Neuronal stem cell (in vitro differentiated cells): Measurements from ENCODE around the gene ITGAX.

Experiments
- DNase-seq: peaks from one replicate; pipeline ENCODE4 v3.0.0-alpha.2; 2013; ENCODE audit warnings: low spot score
- H2AFZ ChIP-seq: one replicate; pipeline ENCODE4 v1.6.1; 2013; ENCODE audit warnings: mild to moderate bottlenecking, low read length, inconsistent platforms
- H2AK5ac ChIP-seq: 2 replicates; pipeline ENCODE4 v1.6.1; 2013; ENCODE audit warnings: low read depth, mild to moderate bottlenecking, inconsistent platforms, low read length, moderate library complexity, mixed read lengths
- H2BK120ac ChIP-seq: 2 replicates; pipeline ENCODE4 v1.6.1; 2013; ENCODE audit warnings: low read depth, mild to moderate bottlenecking, inconsistent platforms, low read length, moderate library complexity, mixed read lengths
- H2BK12ac ChIP-seq: one replicate; pipeline ENCODE4 v1.6.1; 2013; ENCODE audit warnings: low read length, inconsistent platforms
- H2BK15ac ChIP-seq: 2 replicates; pipeline ENCODE4 v1.6.1; 2013; ENCODE audit warnings: mild to moderate bottlenecking, low read length, inconsistent platforms, mixed read lengths
- H2BK5ac ChIP-seq: one replicate; pipeline ENCODE4 v1.6.1; 2013; ENCODE audit warnings: inconsistent platforms, mild to moderate bottlenecking, low read length, moderate library complexity
- H3K14ac ChIP-seq: one replicate; pipeline ENCODE4 v1.6.1; 2013; ENCODE audit warnings: low read length, inconsistent platforms
- H3K18ac ChIP-seq: 2 replicates; pipeline ENCODE4 v1.6.1; 2013; ENCODE audit warnings: low read length, inconsistent platforms
- H3K23ac ChIP-seq: 2 replicates; pipeline ENCODE4 v1.6.1; 2013; ENCODE audit warnings: low read depth, mild to moderate bottlenecking, mixed read lengths, low read length, inconsistent platforms; ENCODE audit not compliant: poor library complexity
- H3K27ac ChIP-seq: replicated peaks from 3 replicates; pipeline ENCODE4 v1.5.1; 2013; ENCODE audit warnings: low read length, inconsistent platforms
- H3K27me3 ChIP-seq, 3 experiments: 2 replicates each; pipeline ENCODE4 v1.6.1; 2013; ENCODE audit warnings: low read length in 3 of 3, mild to moderate bottlenecking in 2 of 3, inconsistent platforms in 1 of 3, low read depth in 1 of 3, mixed read lengths in 1 of 3, moderate library complexity in 1 of 3; ENCODE audit not compliant: control insufficient read depth in 3 of 3, insufficient read depth in 3 of 3
- H3K36me3 ChIP-seq, 2 donors: replicated peaks in 1 of 2; 2 replicates each; pipeline ENCODE4 v1.6.1; 2013; ENCODE audit warnings: low read length in 2 of 2; ENCODE audit not compliant: control insufficient read depth in 2 of 2, insufficient read depth in 2 of 2
- H3K4ac ChIP-seq: 2 replicates; pipeline ENCODE4 v1.6.1; 2013; ENCODE audit warnings: inconsistent platforms, mild to moderate bottlenecking, low read length, moderate library complexity
- H3K4me1 ChIP-seq, 2 donors: 1 replicate in 1 of 2; 2 replicates in 1 of 2; pipeline ENCODE4 v1.6.1; 2013; ENCODE audit warnings: low read length in 2 of 2, low read depth in 1 of 2; ENCODE audit not compliant: control insufficient read depth in 2 of 2, insufficient read depth in 1 of 2
- H3K4me2 ChIP-seq: one replicate; pipeline ENCODE4 v1.6.1; 2013; ENCODE audit warnings: mild to moderate bottlenecking, low read length, inconsistent platforms; ENCODE audit not compliant: insufficient read depth, poor library complexity, severe bottlenecking
- H3K4me3 ChIP-seq, 2 donors: 2 replicates each; pipeline ENCODE4 v1.5.1; 2013; ENCODE audit warnings: low read length in 2 of 2, mild to moderate bottlenecking in 2 of 2, inconsistent platforms in 1 of 2, moderate library complexity in 1 of 2
- H3K79me1 ChIP-seq: one replicate; pipeline ENCODE4 v1.6.1; 2013; ENCODE audit warnings: low read depth, mild to moderate bottlenecking, inconsistent platforms, low read length, moderate library complexity
- H3K9ac ChIP-seq: one replicate; pipeline ENCODE4 v1.6.1; 2013; ENCODE audit warnings: mild to moderate bottlenecking, low read depth, low read length, inconsistent platforms; ENCODE audit not compliant: poor library complexity
- H3K9me3 ChIP-seq, 2 donors: replicated peaks in 1 of 2; 2 replicates each; pipeline versions ENCODE3 to v1.6.1; 2013; ENCODE audit warnings: low read length in 2 of 2, mild to moderate bottlenecking in 2 of 2, inconsistent platforms in 1 of 2, low read depth in 1 of 2, mixed read lengths in 1 of 2, moderate library complexity in 1 of 2; ENCODE audit not compliant: control insufficient read depth in 2 of 2, insufficient read depth in 1 of 2
- H4K8ac ChIP-seq: one replicate; pipeline ENCODE4 v1.6.1; 2013; ENCODE audit warnings: low read depth, mild to moderate bottlenecking, inconsistent platforms, low read length, moderate library complexity
- H4K91ac ChIP-seq: one replicate; pipeline ENCODE4 v1.6.1; 2013; ENCODE audit warnings: low read length, low read depth, mild to moderate bottlenecking, inconsistent platforms; ENCODE audit not compliant: poor library complexity
- WGBS, 2 donors: extraction: QIAGEN DNeasy Blood & Tissue Kit; methylation state at CpG; one replicate each; pipeline ENCODE4 v1.1.7; 2013; ENCODE audit warnings: missing lambda C conversion rate in 2 of 2, mixed read lengths in 1 of 2; ENCODE audit not compliant: insufficient read length in 2 of 2, insufficient replicate concordance in 1 of 2; ENCODE audit errors: extremely low coverage in 2 of 2; 5-methylcytosine and 5-hydroxymethylcytosine counted together

The ITGAX gene

GRCh38 chr16:31350275-31351005 is 4.5 kb upstream of the ITGAX start:
- Histone ChIP-seq H2BK15ac (no peak overlapping the region), H3K4me1 (peaks cover 0 to 3% of the 10 kb centered on the region in 2 donors), H2BK120ac (no peak overlapping the region), H3K23ac (no peak overlapping the region), H3K4me3 (no peak overlapping the region), H3K18ac (no peak overlapping the region), H3K9ac (no peak overlapping the region), H3K14ac (no peak overlapping the region), H2BK12ac (no peak overlapping the region), H3K9me3 (no peaks in the 10 kb centered on the region), H2AFZ (no peak overlapping the region), H3K79me1 (no peaks in the 10 kb centered on the region), H3K27ac (no peak overlapping the region), H4K91ac (no peak overlapping the region), H2AK5ac (no peak overlapping the region), H3K4ac (no peak overlapping the region), H3K4me2 (no peak overlapping the region), H3K36me3 (no peaks in the 10 kb centered on the region), H3K27me3 (peaks cover 0 to 2% (median 0%) of the 10 kb centered on the region in 3 experiments), H4K8ac (no peak overlapping the region), H2BK5ac (no peak overlapping the region)
- DNase-seq = no peak
- WGBS, 2 donors = no CpG with 5 or more reads among the region's 12 CpGs

GRCh38 chr16:31351246-31351941 is 3.6 kb upstream of the ITGAX start:
- WGBS, 2 donors = no CpG with 5 or more reads among the region's 19 CpGs
- H2AFZ ChIP-seq = no peak overlapping the region
- H3K27ac ChIP-seq = no peak overlapping the region

GRCh38 chr16:31351942-31352325 is 3.0 kb upstream of the ITGAX start:
- Histone ChIP-seq H2BK12ac (no peak overlapping the region), H3K4me3 (peak overlapping the region in 1 of 2 donors; percentile 40), H2BK120ac (no peak overlapping the region), H4K8ac (no peak overlapping the region), H3K18ac (no peak overlapping the region), H4K91ac (no peak overlapping the region), H3K4ac (no peak overlapping the region), H3K14ac (no peak overlapping the region), H3K36me3 (no peaks in the 10 kb centered on the region), H3K79me1 (no peaks in the 10 kb centered on the region), H3K4me2 (no peak overlapping the region), H3K4me1 (peaks cover 0 to 3% of the 10 kb centered on the region in 2 donors), H2AK5ac (no peak overlapping the region), H2BK5ac (no peak overlapping the region), H3K23ac (no peak overlapping the region), H3K27ac (no peak overlapping the region), H2AFZ (no peak overlapping the region), H3K27me3 (peaks cover 0 to 9% (median 0%) of the 10 kb centered on the region in 3 experiments), H3K9me3 (no peaks in the 10 kb centered on the region), H2BK15ac (no peak overlapping the region), H3K9ac (no peak overlapping the region)
- DNase-seq = no peak
- WGBS, 2 donors = no CpG with 5 or more reads among the region's 6 CpGs

More at GRCh38 chr16:31351246-31351941, 3.6 kb upstream of the ITGAX start:
- Histone ChIP-seq H3K4me1 (peaks cover 0 to 3% of the 10 kb centered on the region in 2 donors), H4K91ac (no peak overlapping the region), H3K18ac (no peak overlapping the region), H3K36me3 (no peaks in the 10 kb centered on the region), H3K4me2 (no peak overlapping the region), H3K79me1 (no peaks in the 10 kb centered on the region), H3K23ac (no peak overlapping the region), H3K4ac (no peak overlapping the region), H3K9ac (no peak overlapping the region), H3K9me3 (no peaks in the 10 kb centered on the region), H2BK12ac (no peak overlapping the region), H3K14ac (no peak overlapping the region), H2BK120ac (no peak overlapping the region), H3K4me3 (no peak overlapping the region), H2BK15ac (no peak overlapping the region), H2AK5ac (peak overlapping the region; percentile 14), H2BK5ac (no peak overlapping the region), H3K27me3 (peaks cover 0 to 9% (median 0%) of the 10 kb centered on the region in 3 experiments), H4K8ac (no peak overlapping the region)
- DNase-seq = no peak

- H3K4me3 ChIP-seq = peak overlapping the region in 1 of 2 donors; percentile 40
- no peak overlapping the region for H2AFZ ChIP-seq
- peaks cover 0 to 3% of the 10 kb centered on the region in 2 donors for H3K4me1 ChIP-seq
- no peak overlapping the region for H3K4me2 ChIP-seq
- no peak overlapping the region for H3K27ac ChIP-seq
- H4K91ac ChIP-seq = no peak overlapping the region
- H3K4ac ChIP-seq = peak overlapping the region; percentile 27
- H4K8ac ChIP-seq = no peak overlapping the region
- no peaks in the 10 kb centered on the region for H3K79me1 ChIP-seq
- no peaks in the 10 kb centered on the region for H3K9me3 ChIP-seq
- H2BK120ac ChIP-seq = no peak overlapping the region
- no peak overlapping the region for H3K18ac ChIP-seq
- WGBS, 2 donors = no CpG with 5 or more reads among the region's 22 CpGs
- H3K14ac ChIP-seq = no peak overlapping the region
- DNase-seq = no peak
- H2BK12ac ChIP-seq = no peak overlapping the region
- peak overlapping the region; percentile 71 for H2BK15ac ChIP-seq
- peaks cover 0 to 9% (median 0%) of the 10 kb centered on the region in 3 experiments for H3K27me3 ChIP-seq
- peak overlapping the region; percentile 45 for H2AK5ac ChIP-seq
- no peak overlapping the region for H3K23ac ChIP-seq
- no peak overlapping the region for H2BK5ac ChIP-seq
- H3K9ac ChIP-seq = peak overlapping the region; percentile 3
- H3K36me3 ChIP-seq = no peaks in the 10 kb centered on the region
These were observed 2.4 kb upstream of the ITGAX start for GRCh38 chr16:31352376-31353115.
